Measurements from ENCODE around the gene TADA2B. TPM values are rescaled to one million over a fixed set of nuclear protein-coding genes. Genes with fewer than 3 reads are reported as not detected.

The TADA2B gene
- total and polyA plus RNA-seq, 10 of the 15 experiments (the other 5 are each of a cell fraction or from before 2014, with no cell fraction given) = 0.66 to 12.0 (median 5.6) TPM

- TF ChIP-seq E2F4 (IDR thresholded peaks at IDR 0.05; ENCODE audit: low read depth, low read length) (no peak), BACH1 (IDR thresholded peaks at IDR 0.05; ENCODE audit: borderline replicate concordance) (no peak), SIN3A (IDR thresholded peaks at IDR 0.05; ENCODE audit: low read depth, low read length) (no peak), ZNF207 (IDR thresholded peaks at IDR 0.05; ENCODE audit: borderline replicate concordance) (no peak), SREBF1 (IDR thresholded peaks at IDR 0.05; ENCODE audit: low read length) (no peak), GABPA (IDR thresholded peaks at IDR 0.05; ENCODE audit: low read depth) (no peak), ZZZ3 (IDR thresholded peaks at IDR 0.05; ENCODE audit: control insufficient read depth, insufficient read length, low read depth) (no peak), SMAD1 (IDR thresholded peaks at IDR 0.05; ENCODE audit: low read depth, partially characterized antibody) (no peak), ZNF24 (IDR thresholded peaks at IDR 0.05) (no peak), CUX1 (IDR thresholded peaks at IDR 0.05; ENCODE audit: insufficient replicate concordance, low read depth, low read length) (no peak), ZBTB11 (CRISPR knock-in tag; IDR thresholded peaks at IDR 0.05) (no peak), MTA3 (IDR thresholded peaks at IDR 0.05; ENCODE audit: borderline replicate concordance, low read length) (no peak)
- TF ChIP-seq, protein P1, sequence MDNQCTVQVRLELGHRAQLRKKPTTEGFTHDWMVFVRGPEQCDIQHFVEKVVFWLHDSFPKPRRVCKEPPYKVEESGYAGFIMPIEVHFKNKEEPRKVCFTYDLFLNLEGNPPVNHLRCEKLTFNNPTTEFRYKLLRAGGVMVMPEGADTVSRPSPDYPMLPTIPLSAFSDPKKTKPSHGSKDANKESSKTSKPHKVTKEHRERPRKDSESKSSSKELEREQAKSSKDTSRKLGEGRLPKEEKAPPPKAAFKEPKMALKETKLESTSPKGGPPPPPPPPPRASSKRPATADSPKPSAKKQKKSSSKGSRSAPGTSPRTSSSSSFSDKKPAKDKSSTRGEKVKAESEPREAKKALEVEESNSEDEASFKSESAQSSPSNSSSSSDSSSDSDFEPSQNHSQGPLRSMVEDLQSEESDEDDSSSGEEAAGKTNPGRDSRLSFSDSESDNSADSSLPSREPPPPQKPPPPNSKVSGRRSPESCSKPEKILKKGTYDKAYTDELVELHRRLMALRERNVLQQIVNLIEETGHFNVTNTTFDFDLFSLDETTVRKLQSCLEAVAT (IDR thresholded peaks at IDR 0.05) = no peak
- TF ChIP-seq, protein P2, sequence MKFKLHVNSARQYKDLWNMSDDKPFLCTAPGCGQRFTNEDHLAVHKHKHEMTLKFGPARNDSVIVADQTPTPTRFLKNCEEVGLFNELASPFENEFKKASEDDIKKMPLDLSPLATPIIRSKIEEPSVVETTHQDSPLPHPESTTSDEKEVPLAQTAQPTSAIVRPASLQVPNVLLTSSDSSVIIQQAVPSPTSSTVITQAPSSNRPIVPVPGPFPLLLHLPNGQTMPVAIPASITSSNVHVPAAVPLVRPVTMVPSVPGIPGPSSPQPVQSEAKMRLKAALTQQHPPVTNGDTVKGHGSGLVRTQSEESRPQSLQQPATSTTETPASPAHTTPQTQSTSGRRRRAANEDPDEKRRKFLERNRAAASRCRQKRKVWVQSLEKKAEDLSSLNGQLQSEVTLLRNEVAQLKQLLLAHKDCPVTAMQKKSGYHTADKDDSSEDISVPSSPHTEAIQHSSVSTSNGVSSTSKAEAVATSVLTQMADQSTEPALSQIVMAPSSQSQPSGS (IDR thresholded peaks at IDR 0.05; ENCODE audit: low read length) = no peak
- TF ChIP-seq, protein P3, sequence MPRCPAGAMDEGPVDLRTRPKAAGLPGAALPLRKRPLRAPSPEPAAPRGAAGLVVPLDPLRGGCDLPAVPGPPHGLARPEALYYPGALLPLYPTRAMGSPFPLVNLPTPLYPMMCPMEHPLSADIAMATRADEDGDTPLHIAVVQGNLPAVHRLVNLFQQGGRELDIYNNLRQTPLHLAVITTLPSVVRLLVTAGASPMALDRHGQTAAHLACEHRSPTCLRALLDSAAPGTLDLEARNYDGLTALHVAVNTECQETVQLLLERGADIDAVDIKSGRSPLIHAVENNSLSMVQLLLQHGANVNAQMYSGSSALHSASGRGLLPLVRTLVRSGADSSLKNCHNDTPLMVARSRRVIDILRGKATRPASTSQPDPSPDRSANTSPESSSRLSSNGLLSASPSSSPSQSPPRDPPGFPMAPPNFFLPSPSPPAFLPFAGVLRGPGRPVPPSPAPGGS (IDR thresholded peaks at IDR 0.05; ENCODE audit: borderline replicate concordance, insufficient read depth, low read depth, low read length, poor library complexity, severe bottlenecking) = no peak
Measured at GRCh38 chr4:7023486-7023885, 19.7 kb upstream of the TADA2B start (continued).

Measured in GM12878 (cell line).